ENCODE measurements around the gene PRRT4.

PRRT4 gene

DNA sequence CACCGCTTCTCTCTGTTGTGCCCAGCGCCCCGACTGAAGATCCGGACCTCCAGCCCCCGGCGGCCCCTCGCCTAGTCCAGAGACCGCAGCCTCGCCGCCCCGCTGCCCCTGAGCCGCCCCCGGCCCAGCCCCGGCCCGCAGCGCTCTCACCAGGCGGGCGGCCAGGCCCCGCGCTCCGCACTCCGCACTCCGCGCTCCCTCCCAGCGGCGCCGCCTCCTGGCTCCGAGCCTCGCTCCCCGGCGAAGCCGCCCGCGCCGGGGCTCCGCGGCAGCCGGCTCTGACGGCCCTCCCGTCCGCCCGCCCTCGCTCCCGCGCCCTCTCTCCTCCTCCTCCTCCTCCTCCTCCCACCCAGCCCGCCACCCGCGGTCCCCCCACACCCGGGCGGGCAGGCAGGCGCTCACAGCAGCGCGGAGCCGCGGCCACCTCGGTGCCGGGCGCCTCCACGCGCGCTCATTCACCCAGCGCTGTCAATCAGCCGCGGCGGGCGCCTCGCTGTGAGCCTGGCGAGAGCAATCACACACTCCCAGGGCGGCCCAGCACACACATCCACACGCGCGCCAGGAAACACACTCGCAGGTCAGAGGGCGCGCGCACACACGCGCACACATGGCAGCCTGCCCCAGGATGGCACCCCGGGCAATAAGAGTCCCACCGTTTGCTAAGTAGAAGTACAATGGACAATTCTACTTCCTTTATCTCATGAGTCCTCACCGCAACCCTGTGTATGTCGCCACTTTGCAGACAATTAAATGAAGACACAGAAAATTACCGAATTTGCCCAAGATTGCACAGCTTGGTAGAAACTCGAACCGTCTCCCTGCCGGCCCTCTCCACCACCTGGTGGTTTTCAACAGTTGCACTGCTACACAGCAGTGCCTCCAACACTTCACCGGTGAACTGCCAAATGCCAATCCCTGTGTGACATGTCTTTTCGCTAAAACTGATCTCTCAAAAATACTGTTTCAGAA, at the start of gene PRRT4:
TSS of gene PRRT4 (minus strand) at position 280 of the 969 bp plus-strand sequence.
- peaks cover 15% of the 10 kb centered on the region for H3K4me1 Mint-ChIP-seq (ENCODE audit: low read depth)
- H3K36me3 Mint-ChIP-seq (ENCODE audit: low read depth) = no peaks in the 10 kb centered on the region
- H3K4me3 Mint-ChIP-seq = peak within 1 kb of the TSS; percentile 74
- no peaks in the 10 kb centered on the region for H3K9me3 Mint-ChIP-seq
- peak within 1 kb of the TSS; percentile 28 for H3K27ac Mint-ChIP-seq
- peaks cover 82% of the 10 kb centered on the region for H3K27me3 Mint-ChIP-seq (ENCODE audit: low read depth)
- DNase-seq (ENCODE audit: low spot score) = peak; percentile 27

DNA sequence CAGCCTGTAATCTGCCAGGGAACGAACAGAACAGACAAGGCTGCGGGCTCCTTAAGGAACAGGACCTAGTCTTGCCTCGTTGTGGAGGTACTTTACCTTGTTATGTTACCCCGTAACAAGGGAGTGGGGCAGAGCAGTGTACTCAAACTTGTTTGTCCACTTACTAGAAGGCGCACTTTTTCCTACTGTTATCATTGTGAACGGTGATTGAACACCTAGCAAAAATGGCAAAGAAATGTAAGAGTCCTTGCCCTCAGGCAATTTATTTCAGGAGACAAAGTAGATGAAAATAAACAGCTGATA, 48.9 kb upstream of the PRRT4 start:
- Mint-ChIP-seq H3K9me3 (no peaks in the 10 kb centered on the region), H3K4me1 (ENCODE audit: low read depth) (peaks cover 24% of the 10 kb centered on the region), H3K36me3 (ENCODE audit: low read depth) (no peaks in the 10 kb centered on the region), H3K27ac (peak overlapping the region; percentile 87), H3K4me3 (peak overlapping the region; percentile 92), H3K27me3 (ENCODE audit: low read depth) (peaks cover 22% of the 10 kb centered on the region)
- no peak for DNase-seq (ENCODE audit: low spot score)

DNA sequence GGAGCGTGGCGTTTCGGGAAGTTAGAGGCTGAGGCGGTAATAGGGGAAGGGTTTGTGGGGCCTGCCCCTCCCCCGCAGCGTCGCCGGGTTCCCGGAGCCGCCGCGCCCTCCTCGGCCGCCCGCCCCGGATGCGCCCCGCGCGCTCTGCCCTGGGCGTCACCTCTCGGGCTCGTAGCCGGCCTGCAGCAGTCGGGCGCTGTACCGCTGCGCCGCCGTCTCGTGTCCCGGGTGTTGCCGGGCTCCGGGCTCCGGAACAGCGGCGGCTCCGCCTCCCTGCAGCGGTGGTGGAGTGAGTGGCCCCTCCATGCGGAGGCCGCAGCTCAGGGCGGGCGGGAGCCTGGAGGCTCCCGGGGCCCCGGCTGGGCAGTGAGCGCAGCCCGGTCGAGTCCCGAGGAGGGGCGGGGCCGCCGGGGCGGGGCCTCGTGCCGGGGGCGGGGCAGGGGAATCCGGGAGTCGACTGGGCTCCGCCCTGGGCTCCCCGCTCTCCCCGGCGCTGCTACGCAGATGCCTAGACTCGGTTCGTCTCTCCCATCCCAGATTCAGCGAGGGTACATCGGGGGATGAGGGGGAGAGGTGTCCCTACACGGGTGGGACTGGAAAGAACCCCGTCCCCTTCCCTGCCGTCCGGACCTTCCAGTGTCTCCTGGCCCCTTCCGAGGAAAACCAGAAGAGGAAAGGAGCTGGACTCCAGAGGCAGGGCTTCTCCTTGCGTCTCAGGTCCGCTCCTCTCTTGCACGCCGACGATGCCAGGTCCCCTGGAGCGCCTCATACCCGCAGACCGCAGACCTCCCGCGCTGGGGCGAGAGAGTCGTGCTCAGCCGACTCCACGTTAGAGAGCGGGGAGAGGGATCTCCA, 48.3 kb upstream of the PRRT4 start, which contains the start of gene IMPDH1:
TSS of gene IMPDH1 (minus strand) at position 387 of the 855 bp plus-strand sequence. CDS start at position 306, 81 bp downstream.
- Mint-ChIP-seq H3K9me3 (no peaks in the 10 kb centered on the region), H3K4me3 (peak within 1 kb of the TSS; percentile 92), H3K27ac (peak within 1 kb of the TSS; percentile 87), H3K4me1 (ENCODE audit: low read depth) (peaks cover 27% of the 10 kb centered on the region), H3K36me3 (ENCODE audit: low read depth) (no peaks in the 10 kb centered on the region), H3K27me3 (ENCODE audit: low read depth) (peaks cover 22% of the 10 kb centered on the region)
- DNase-seq (ENCODE audit: low spot score) = peak; percentile 86

DNA sequence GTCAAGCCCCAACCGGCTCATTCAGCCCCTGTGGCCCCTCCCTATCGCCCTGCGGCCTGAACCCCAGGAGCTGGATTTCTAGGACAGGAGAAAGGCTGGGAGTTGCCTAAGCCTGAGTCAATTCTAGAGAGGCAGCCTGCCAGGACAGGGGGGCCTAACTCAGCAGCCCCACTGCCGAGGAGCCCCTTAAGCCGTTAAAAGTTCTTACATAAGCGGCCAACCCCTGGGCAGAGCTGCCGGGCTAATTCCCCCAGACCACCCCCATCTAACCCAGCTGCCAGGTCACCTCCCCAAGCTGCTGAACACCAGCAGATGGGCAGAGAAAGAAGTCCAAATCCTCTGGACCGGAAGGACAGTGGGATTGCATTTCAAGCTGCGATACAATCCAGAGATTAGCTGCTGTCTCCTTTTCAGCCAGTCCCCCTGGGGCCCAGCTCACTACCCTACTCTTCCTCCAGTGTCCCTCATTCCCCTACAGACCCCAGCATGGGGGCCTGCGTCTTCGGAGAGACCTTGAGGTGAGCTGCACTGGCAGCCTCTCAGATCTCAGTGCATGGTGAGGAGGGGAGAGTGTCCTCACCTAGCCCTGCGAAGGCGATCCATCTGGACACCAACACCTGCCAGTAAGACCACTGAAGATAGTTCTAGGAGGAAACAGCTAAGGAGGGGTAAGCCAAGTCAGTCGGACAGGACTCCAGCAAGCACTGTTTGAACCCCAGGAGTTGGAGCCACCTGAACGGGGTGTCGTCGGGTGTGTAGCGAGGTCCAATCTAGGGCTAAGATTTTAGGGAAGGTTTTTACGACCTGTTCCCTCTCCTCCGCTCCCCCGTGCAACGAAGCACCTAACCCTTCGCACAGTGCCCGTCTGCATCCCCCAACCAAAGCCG, 47.5 kb upstream of the PRRT4 start:
- peaks cover 35% of the 10 kb centered on the region for H3K4me1 Mint-ChIP-seq (ENCODE audit: low read depth)
- H3K27ac Mint-ChIP-seq = peak overlapping the region; percentile 74
- H3K36me3 Mint-ChIP-seq (ENCODE audit: low read depth) = no peaks in the 10 kb centered on the region
- H3K9me3 Mint-ChIP-seq = no peaks in the 10 kb centered on the region
- H3K27me3 Mint-ChIP-seq (ENCODE audit: low read depth) = peaks cover 19% of the 10 kb centered on the region
- DNase-seq (ENCODE audit: low spot score) = no peak
- peak overlapping the region; percentile 86 for H3K4me3 Mint-ChIP-seq

DNA sequence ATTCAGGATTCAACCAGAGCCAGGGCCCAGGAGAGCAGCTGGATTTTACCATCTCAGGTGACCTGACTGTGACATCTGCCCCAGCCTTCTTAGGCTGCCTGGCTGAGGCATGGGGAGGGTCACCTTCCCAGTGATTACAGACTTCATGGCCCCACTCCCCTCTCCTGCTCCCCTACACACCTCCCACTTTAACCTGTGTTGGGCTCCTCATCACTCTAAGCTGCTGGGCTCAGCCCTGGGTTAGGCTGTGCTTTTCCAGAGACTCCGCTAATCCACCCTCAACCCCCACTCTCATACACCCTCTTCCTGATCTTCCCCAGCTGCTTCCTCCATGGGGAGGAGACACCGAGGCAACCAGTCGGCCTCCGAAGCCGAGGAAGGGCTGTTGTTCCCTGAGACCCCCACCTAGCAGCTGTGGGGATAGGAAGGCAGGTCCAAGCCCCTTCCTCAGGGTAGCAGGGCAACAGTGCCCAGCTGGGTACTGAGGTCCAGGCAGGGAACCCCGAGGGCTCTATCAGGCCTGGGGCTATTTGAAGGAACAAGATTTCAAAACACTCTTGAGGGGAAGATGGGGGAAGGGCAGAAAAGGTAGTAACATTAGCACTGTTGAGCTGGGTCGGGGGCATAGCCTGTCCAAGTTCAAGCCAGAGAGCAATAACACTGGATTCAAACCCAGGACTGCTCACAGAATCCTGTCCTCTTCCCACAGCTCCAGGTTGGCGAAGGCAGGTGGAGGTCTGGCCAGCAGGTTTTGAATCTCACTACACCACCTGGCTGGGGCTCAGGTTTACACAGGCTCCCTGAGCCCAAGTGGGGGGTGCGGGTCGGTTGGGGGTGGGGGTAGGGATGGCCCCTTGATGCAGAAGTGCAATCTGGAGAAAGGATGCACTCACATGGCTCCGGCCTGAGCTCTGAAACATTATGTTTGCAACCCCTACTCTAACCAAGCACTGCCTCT, 46.5 kb upstream of the PRRT4 start:
- DNase-seq (ENCODE audit: low spot score) = no peak
- peak overlapping the region; percentile 86 for H3K4me3 Mint-ChIP-seq
- peak overlapping the region; percentile 55 for H3K27ac Mint-ChIP-seq
- no peaks in the 10 kb centered on the region for H3K9me3 Mint-ChIP-seq
- H3K27me3 Mint-ChIP-seq (ENCODE audit: low read depth) = peaks cover 10% of the 10 kb centered on the region
- H3K36me3 Mint-ChIP-seq (ENCODE audit: low read depth) = peaks cover 2% of the 10 kb centered on the region
- peaks cover 39% of the 10 kb centered on the region for H3K4me1 Mint-ChIP-seq (ENCODE audit: low read depth)

DNA sequence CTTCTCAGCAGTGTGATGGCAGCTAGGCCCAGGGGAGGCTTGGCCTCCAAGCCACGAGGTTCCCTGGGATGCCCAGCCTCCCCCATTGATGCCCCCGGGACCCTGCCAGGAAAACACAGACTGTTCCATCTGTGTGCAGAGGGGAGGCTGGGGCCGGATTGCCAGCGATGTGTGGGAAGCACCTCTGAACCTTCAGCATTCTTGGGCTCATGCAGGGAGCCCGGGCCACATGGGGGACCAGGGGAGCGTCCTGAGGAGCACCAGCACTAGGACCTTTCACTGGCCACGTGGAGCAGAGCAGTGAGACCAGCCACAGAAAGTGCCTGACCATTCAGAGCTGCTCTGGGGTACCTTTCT, 45.7 kb upstream of the PRRT4 start:
- Mint-ChIP-seq H3K9me3 (no peaks in the 10 kb centered on the region), H3K27me3 (ENCODE audit: low read depth) (peaks cover 5% of the 10 kb centered on the region), H3K27ac (no peak overlapping the region), H3K4me1 (ENCODE audit: low read depth) (peaks cover 39% of the 10 kb centered on the region), H3K36me3 (ENCODE audit: low read depth) (peaks cover 9% of the 10 kb centered on the region), H3K4me3 (no peak overlapping the region)
- no peak for DNase-seq (ENCODE audit: low spot score)

DNA sequence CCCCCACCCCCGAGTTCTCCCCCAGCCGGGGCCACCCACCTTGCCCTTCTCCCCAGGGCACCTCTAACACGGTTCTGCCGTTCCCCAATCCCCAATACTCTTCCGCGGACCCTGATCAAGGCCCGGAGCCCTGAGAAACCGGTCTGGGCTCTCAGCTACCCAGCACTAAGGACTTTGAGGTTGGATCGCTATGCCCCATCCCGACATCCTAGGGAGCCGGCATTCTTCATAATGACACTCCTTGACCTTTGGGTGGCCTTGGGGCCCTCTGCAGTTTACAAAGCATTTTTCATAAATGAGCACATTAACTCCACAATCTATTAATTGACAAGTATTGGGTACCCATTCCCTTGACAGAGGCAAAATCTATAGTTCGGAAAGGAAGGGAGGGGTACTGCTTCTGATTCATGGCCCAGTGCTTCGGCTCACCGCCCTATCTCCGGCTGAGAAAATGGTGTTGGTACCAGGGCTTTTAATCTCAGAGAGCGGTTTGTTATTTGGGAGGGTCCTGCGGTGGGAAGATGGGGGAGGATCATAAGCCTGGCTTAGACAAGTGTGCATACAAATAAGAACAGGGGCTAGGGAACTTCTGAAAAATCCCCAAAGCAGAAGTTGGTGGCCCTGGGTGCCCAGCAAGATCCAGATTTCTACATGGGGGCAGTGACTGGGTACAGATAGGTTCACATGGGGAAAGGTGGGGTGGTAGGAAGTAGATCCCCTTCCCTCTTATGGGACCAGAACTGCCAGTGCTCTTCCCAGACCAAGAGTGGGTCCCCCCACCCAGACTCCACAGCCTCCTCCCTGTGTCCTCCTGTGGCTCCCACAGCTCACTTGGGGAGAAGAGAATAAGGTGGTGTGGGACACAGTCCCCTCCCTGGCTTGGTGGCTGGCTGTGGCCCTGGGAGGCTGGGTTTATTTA, 45.1 kb upstream of the PRRT4 start:
- DNase-seq (ENCODE audit: low spot score) = no peak
- Mint-ChIP-seq H3K27me3 (ENCODE audit: low read depth) (no peaks in the 10 kb centered on the region), H3K4me1 (ENCODE audit: low read depth) (peaks cover 39% of the 10 kb centered on the region), H3K27ac (peak overlapping the region; percentile 84), H3K4me3 (peak overlapping the region; percentile 84), H3K36me3 (ENCODE audit: low read depth) (peaks cover 9% of the 10 kb centered on the region), H3K9me3 (no peaks in the 10 kb centered on the region)

DNA sequence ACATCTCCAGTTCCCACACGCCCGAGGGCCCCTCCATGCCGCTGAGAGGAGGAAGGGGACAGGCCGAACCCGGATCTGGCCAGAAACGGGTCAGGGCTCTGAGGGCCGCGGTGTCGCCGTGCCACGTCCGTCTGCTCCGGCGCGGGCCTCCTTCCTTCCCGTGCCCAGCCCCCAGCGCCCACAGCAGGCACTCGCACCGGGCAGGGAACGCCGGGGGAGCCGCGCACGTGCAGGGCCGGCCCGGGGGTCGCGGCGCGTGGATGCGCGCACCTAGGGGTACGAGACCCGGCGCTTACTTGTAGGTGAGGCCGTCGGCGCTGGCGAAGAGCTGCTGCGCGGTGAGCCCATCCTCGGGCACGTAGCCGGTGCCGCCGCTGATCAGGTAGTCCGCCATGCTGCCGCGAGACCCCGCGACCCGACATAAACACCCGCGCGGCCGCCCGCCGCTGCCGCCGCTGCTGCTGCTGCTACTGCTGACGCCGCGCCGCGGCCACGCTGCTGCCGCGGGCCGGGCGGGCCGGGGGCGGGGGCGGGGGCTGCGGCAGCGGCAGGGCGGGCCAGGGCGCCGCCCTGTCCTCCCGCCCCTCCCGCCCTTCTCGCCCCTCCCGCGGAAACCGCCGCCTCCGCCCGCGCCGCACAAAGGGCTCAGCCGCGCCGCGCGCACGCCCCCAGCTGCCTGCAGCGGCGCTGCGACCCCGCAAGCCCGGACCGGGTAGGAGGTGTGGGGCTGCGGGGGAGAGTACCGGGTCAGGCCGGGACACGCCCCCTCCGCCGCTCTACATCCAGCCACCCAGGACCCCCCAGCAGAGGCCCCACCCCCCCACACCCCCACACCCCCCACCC, 44.2 kb upstream of the PRRT4 start:
- Mint-ChIP-seq H3K4me3 (peak overlapping the region; percentile 89), H3K4me1 (ENCODE audit: low read depth) (peaks cover 39% of the 10 kb centered on the region), H3K9me3 (no peaks in the 10 kb centered on the region), H3K36me3 (ENCODE audit: low read depth) (peaks cover 17% of the 10 kb centered on the region), H3K27me3 (ENCODE audit: low read depth) (no peaks in the 10 kb centered on the region), H3K27ac (no peak overlapping the region)
- DNase-seq (ENCODE audit: low spot score) = peak; percentile 54

DNA sequence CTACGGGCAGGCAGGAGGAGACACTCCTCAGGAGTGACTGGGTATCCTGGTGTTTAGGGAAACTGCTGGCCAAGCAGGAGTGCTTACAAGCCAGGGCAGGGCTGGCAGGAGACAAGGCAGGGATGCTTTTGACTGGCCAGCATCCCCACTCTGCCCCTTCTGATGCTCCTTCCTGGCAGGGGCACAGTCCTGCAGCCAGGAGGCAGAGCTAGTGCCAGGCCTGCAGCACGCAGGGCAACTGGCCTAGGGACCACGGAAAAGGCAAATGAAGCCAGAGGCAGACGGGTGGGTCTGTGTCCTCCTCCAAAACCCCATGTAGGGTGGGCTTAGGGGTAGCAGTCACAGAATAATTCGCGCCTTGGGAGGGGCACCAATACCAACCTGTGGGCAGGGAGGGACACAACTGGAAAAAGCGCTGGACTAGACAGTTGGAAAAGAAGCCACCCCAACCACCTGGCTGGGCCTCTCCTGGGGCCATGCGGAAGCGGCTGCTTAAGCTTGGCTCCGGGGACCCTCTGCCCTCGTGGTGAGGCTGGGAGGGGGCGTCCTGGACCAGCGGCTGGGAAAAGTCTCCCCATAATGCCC, 43.5 kb upstream of the PRRT4 start:
- peaks cover 22% of the 10 kb centered on the region for H3K36me3 Mint-ChIP-seq (ENCODE audit: low read depth)
- peaks cover 35% of the 10 kb centered on the region for H3K4me1 Mint-ChIP-seq (ENCODE audit: low read depth)
- no peak for DNase-seq (ENCODE audit: low spot score)
- H3K4me3 Mint-ChIP-seq = peak overlapping the region; percentile 89
- no peaks in the 10 kb centered on the region for H3K27me3 Mint-ChIP-seq (ENCODE audit: low read depth)
- peak overlapping the region; percentile 62 for H3K27ac Mint-ChIP-seq
- H3K9me3 Mint-ChIP-seq = no peaks in the 10 kb centered on the region

DNA sequence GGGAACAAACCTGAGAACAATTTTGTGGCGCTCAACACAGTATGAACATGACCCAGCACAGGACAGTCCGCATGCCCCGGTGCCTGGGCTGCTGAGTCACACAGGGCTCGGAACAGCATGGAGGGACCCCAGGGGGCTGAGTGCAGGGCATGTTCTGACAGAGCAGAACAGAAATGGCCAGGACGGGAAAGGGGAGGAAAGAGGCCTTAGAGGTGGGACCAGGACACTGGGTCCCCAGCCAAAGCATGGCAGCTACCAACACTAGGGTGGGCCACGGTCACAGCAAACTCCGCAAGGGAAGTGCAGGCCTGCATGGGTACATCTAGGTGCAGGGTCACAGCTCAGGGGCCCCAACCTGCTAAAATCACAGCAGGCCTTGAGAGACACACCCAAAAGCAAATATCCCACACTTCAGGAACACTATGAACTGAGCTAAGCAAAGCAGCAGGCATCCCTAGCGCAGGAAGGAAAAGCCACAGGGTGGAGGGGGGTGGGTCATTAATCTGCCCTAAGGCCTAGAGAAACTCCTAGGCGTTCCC, 42.7 kb upstream of the PRRT4 start:
- H3K4me3 Mint-ChIP-seq = peak overlapping the region; percentile 89

DNA sequence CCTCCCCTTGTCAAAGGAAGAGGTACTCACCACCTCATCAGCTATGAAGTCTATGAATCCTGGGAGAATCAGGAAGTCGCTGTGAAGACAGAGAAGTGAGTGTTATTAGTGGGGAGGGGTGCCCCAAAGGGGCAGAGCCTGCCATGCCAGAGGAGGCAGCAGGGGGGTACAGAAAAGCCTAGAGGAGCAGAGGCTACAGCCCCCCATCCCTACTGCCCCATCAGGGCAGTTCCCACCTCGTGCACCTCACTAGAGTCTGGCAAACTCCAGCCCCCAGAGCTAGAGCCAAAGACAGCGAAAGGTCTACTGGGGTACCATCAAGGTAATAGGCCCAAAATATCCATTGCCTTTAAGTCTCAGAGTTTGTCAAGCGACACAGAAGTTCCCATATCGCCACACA, 42.2 kb upstream of the PRRT4 start:
- Mint-ChIP-seq H3K27ac (no peak overlapping the region), H3K9me3 (no peaks in the 10 kb centered on the region), H3K36me3 (ENCODE audit: low read depth) (peaks cover 26% of the 10 kb centered on the region), H3K27me3 (ENCODE audit: low read depth) (no peaks in the 10 kb centered on the region), H3K4me3 (peak overlapping the region; percentile 89), H3K4me1 (ENCODE audit: low read depth) (peaks cover 30% of the 10 kb centered on the region)
- DNase-seq (ENCODE audit: low spot score) = no peak

More for the DNA sequence above, 42.7 kb upstream of the PRRT4 start:
- Mint-ChIP-seq H3K9me3 (no peaks in the 10 kb centered on the region), H3K4me1 (ENCODE audit: low read depth) (peaks cover 35% of the 10 kb centered on the region), H3K36me3 (ENCODE audit: low read depth) (peaks cover 26% of the 10 kb centered on the region), H3K27ac (peak overlapping the region; percentile 63), H3K27me3 (ENCODE audit: low read depth) (no peaks in the 10 kb centered on the region)
- no peak for DNase-seq (ENCODE audit: low spot score)
